ENCODE results near the gene COL2A1. TPM values are rescaled to one million over a fixed set of nuclear protein-coding genes. Genes with fewer than 3 reads are reported as not detected.

The COL2A1 gene
- total RNA-seq, 1 experiment from 2014 or later = not detected

DNA sequence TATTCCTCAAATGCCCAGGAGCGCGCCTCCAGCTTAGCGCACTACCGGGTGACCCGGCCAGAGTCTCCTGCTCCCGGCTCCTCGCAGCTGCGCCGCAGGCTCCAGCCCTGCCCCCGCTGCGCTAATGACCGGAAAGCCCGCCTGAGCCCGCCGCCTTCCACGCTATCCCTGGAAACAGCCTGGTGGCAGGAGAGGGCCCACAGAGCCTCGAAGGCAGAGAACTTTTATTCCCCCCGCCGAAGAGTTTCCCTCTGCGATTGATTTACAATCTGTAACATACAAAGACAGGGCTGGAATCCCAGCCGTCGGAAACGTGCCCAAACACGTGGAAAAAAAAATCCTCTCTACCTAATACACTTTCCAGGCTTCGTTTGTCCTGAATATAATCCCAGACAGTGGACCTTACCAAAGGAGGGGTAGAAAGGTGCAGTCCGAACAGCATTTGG is 1.5 kb downstream of the COL2A1 start:
- Histone ChIP-seq H3K4me2 (no peak overlapping the region), H3K79me2 (ENCODE audit: low read depth) (no peaks in the 10 kb centered on the region), H3K27ac (no peak overlapping the region), H3K27me3 (ENCODE audit: insufficient read depth, low read depth) (peaks cover 67% of the 10 kb centered on the region), H3K36me3 (ENCODE audit: low read depth) (no peaks in the 10 kb centered on the region), H3K4me1 (replicated peaks; ENCODE audit: insufficient read depth) (peaks cover 11% of the 10 kb centered on the region), H3K9me3 (ENCODE audit: insufficient read depth, low read depth) (no peaks in the 10 kb centered on the region), H3F3A (ENCODE audit: insufficient read depth, low read depth) (peaks cover 12% of the 10 kb centered on the region; the same call in 1 of the 2 replicates), H4K20me1 (ENCODE audit: insufficient read depth) (no peaks in the 10 kb centered on the region), H2AFZ (no peak overlapping the region), H3K4me3 (no peak overlapping the region), H3K9me2 (ENCODE audit: insufficient read depth) (no peaks in the 10 kb centered on the region)
- BruUV-seq (replicated peaks) = no TSS peak
- ChIA-PET POLR2A (ENCODE audit: unreplicated experiment) (no interaction called here), CTCF (no interaction called here)
- DNase-seq = no peak
- intact Hi-C loops (cut with micrococcal nuclease; ENCODE audit: unreplicated experiment) = no loop called here
- TF ChIP-seq EZH2 (IDR thresholded peaks at IDR 0.05; ENCODE audit: low read depth) = no peak
- TF ChIP-seq, protein P1, sequence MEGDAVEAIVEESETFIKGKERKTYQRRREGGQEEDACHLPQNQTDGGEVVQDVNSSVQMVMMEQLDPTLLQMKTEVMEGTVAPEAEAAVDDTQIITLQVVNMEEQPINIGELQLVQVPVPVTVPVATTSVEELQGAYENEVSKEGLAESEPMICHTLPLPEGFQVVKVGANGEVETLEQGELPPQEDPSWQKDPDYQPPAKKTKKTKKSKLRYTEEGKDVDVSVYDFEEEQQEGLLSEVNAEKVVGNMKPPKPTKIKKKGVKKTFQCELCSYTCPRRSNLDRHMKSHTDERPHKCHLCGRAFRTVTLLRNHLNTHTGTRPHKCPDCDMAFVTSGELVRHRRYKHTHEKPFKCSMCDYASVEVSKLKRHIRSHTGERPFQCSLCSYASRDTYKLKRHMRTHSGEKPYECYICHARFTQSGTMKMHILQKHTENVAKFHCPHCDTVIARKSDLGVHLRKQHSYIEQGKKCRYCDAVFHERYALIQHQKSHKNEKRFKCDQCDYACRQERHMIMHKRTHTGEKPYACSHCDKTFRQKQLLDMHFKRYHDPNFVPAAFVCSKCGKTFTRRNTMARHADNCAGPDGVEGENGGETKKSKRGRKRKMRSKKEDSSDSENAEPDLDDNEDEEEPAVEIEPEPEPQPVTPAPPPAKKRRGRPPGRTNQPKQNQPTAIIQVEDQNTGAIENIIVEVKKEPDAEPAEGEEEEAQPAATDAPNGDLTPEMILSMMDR (conservative IDR thresholded peaks at IDR 0.05) = no peak

DNA sequence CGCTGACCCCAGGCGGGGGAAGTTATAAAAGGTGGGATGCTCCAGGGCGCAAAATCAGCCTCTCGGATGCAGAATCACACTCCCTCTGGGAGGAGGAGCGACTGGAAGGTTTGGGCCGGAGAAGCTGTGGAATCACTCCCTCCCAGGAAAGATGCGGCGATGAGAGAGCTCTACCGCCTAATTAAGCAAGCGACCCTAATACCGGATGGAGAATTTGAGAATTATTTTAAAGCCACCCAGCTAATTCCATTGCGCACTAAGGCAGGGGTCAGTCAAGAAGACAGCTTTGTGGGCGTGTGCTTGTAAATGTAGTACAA is 1.9 kb downstream of the COL2A1 start:
- Histone ChIP-seq H3K36me3 (ENCODE audit: low read depth) (no peaks in the 10 kb centered on the region), H3K4me2 (peak overlapping the region; percentile 98; the same call in 1 of the 2 replicates), H3K4me3 (no peak overlapping the region; the same call in 1 of the 2 replicates), H3K9me2 (ENCODE audit: insufficient read depth) (no peaks in the 10 kb centered on the region), H4K20me1 (ENCODE audit: insufficient read depth) (no peaks in the 10 kb centered on the region), H3K27ac (no peak overlapping the region), H3K27me3 (ENCODE audit: insufficient read depth, low read depth) (peaks cover 63% of the 10 kb centered on the region), H3K79me2 (ENCODE audit: low read depth) (no peaks in the 10 kb centered on the region), H3F3A (ENCODE audit: insufficient read depth, low read depth) (peaks cover 12% of the 10 kb centered on the region; the same call in 1 of the 2 replicates), H3K9me3 (ENCODE audit: insufficient read depth, low read depth) (no peaks in the 10 kb centered on the region), H3K4me1 (replicated peaks; ENCODE audit: insufficient read depth) (peaks cover 15% of the 10 kb centered on the region), H2AFZ (no peak overlapping the region)
- ChIA-PET POLR2A (ENCODE audit: unreplicated experiment) (interaction anchor here (0.7 kb wide), 1 partner anchor 11 kb away, joined by 3 read pairs; no protein-coding TSS in a partner anchor), CTCF (no interaction called here)
- no TSS peak for BruUV-seq (replicated peaks)
- no peak for DNase-seq
- TF ChIP-seq EZH2 (IDR thresholded peaks at IDR 0.05; ENCODE audit: low read depth) = no peak
- TF ChIP-seq, protein P1 (conservative IDR thresholded peaks at IDR 0.05) = no peak
- intact Hi-C loops (cut with micrococcal nuclease; ENCODE audit: unreplicated experiment) = no loop called here

DNA sequence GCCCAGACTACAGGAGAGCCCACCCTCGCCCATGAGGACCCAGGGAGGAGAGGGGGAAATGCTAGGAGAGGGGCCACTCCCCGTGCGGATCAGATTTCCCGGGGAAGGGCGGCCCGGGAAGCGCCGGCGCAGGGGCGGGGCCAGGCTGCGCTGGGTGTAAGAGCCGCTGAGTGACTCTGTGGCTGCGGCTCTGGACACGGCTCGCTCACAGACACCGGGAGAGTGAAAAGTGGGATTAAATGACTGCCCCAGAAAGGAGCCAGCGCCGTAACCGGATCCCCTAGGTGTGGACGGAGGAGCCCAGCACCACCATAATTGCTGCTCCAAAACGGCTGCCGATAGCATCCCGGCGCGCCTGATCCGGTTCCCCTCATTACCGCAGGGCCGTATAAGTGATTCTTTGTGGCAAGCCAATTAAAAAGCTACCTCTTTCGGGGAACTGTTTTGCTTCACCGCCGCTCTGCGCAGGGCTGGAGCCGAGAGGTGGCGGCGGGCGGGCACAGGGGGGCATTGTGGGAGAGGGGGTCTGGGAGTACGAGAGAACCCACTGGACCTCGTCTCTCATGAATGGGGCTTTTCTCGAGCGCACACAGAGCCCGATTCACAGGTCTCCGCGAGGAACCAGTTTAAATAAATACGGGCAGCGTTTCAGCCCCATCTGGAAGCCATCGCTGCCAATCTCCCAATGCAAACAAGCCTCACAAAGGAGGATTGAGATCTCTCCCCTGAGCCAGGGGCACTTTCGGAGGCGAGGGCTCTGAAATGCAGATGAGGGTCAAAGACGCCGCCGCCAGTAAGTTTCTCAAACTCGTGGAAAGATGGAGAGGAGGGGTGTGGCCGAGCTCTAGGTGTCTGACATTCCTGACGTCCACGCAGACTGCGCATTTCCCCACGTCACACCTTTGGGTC is 2.5 kb downstream of the COL2A1 start:
- intact Hi-C loops (cut with micrococcal nuclease; ENCODE audit: unreplicated experiment) = loop anchor here (2.0 kb wide), 1 partner anchor 17 kb away; no protein-coding TSS in a partner anchor

More for the DNA sequence above, 2.5 kb downstream of the COL2A1 start:
- Histone ChIP-seq H3K9me2 (ENCODE audit: insufficient read depth) (no peaks in the 10 kb centered on the region), H3K9me3 (ENCODE audit: insufficient read depth, low read depth) (no peaks in the 10 kb centered on the region), H3K27ac (peak overlapping the region; percentile 48; the same call in 1 of the 2 replicates), H2AFZ (peak overlapping the region; percentile 91), H3K4me3 (peak overlapping the region; percentile 78), H4K20me1 (ENCODE audit: insufficient read depth) (no peaks in the 10 kb centered on the region), H3K36me3 (ENCODE audit: low read depth) (no peaks in the 10 kb centered on the region), H3K4me1 (replicated peaks; ENCODE audit: insufficient read depth) (peaks cover 20% of the 10 kb centered on the region), H3K4me2 (peak overlapping the region; percentile 98), H3K79me2 (ENCODE audit: low read depth) (no peaks in the 10 kb centered on the region), H3F3A (ENCODE audit: insufficient read depth, low read depth) (peaks cover 12% of the 10 kb centered on the region; the same call in 1 of the 2 replicates), H3K27me3 (ENCODE audit: insufficient read depth, low read depth) (peaks cover 57% of the 10 kb centered on the region)
- no TSS peak for BruUV-seq (replicated peaks)
- POLR2A ChIA-PET (ENCODE audit: unreplicated experiment) = interaction anchor here (0.7 kb wide), 1 partner anchor 12 kb away, joined by 3 read pairs; no protein-coding TSS in a partner anchor
- DNase-seq = peak in 1 of 2 experiments; percentile 41
- CTCF ChIA-PET = no interaction called here
- TF ChIP-seq, protein P1 (conservative IDR thresholded peaks at IDR 0.05) = no peak
- TF ChIP-seq EZH2 (IDR thresholded peaks at IDR 0.05; ENCODE audit: low read depth) = 0 out of 2 replicates have a peak, but pooled peaks have one; percentile 54

Measured in PC-9 (cell line).